ENCODE data around the gene WNT7B.

WNT7B gene

GRCh38 chr22:46022881-46023512 lies 46.0 kb upstream of the WNT7B start:
- peaks cover 4% of the 10 kb centered on the region for H3K4me1 Mint-ChIP-seq
- DNase-seq, result no peak
- no peak overlapping the region for H3K4me3 Mint-ChIP-seq
- no peak overlapping the region for H3K27ac Mint-ChIP-seq
- no peak for TF ChIP-seq CTCF (IDR thresholded peaks at IDR 0.05)
- H3K27me3 Mint-ChIP-seq (ENCODE audit: low read depth, poor library complexity), result peaks cover 81% of the 10 kb centered on the region
- peaks cover 8% of the 10 kb centered on the region for H3K9me3 Mint-ChIP-seq
- H3K36me3 Mint-ChIP-seq (ENCODE audit: low read depth), result peaks cover 3% of the 10 kb centered on the region

GRCh38 chr22:46021577-46021976 lies 44.6 kb upstream of the WNT7B start:
- H3K36me3 Mint-ChIP-seq (ENCODE audit: low read depth), result peaks cover 5% of the 10 kb centered on the region
- DNase-seq, result no peak
- peaks cover under 1% of the 10 kb centered on the region for H3K4me1 Mint-ChIP-seq
- peaks cover 76% of the 10 kb centered on the region for H3K27me3 Mint-ChIP-seq (ENCODE audit: low read depth, poor library complexity)
- H3K27ac Mint-ChIP-seq, result no peak overlapping the region
- no peak for TF ChIP-seq CTCF (IDR thresholded peaks at IDR 0.05)
- no peak overlapping the region for H3K4me3 Mint-ChIP-seq
- H3K9me3 Mint-ChIP-seq, result peaks cover 17% of the 10 kb centered on the region

- peaks cover 17% of the 10 kb centered on the region for H3K9me3 Mint-ChIP-seq
- no peak for TF ChIP-seq CTCF (IDR thresholded peaks at IDR 0.05)
- peaks cover 54% of the 10 kb centered on the region for H3K27me3 Mint-ChIP-seq (ENCODE audit: low read depth, poor library complexity)
- no peak for DNase-seq
- H3K36me3 Mint-ChIP-seq (ENCODE audit: low read depth), result peaks cover 5% of the 10 kb centered on the region
- H3K4me3 Mint-ChIP-seq, result no peak overlapping the region
- peaks cover 5% of the 10 kb centered on the region for H3K4me1 Mint-ChIP-seq
- no peak overlapping the region for H3K27ac Mint-ChIP-seq
These were observed 42.4 kb upstream of the WNT7B start for GRCh38 chr22:46019351-46019750.

- Mint-ChIP-seq H3K9me3 (peaks cover 17% of the 10 kb centered on the region), H3K4me1 (peaks cover 5% of the 10 kb centered on the region), H3K27me3 (ENCODE audit: low read depth, poor library complexity) (peaks cover 51% of the 10 kb centered on the region), H3K27ac (no peak overlapping the region), H3K4me3 (no peak overlapping the region), H3K36me3 (ENCODE audit: low read depth) (peaks cover 5% of the 10 kb centered on the region)
- no peak for DNase-seq
- no peak for TF ChIP-seq CTCF (IDR thresholded peaks at IDR 0.05)
These were observed 41.9 kb upstream of the WNT7B start for GRCh38 chr22:46018859-46019258.

GRCh38 chr22:46017166-46017565 lies 40.2 kb upstream of the WNT7B start:
- no peak overlapping the region for H3K27ac Mint-ChIP-seq
- H3K4me1 Mint-ChIP-seq, result peaks cover 9% of the 10 kb centered on the region
- TF ChIP-seq CTCF (IDR thresholded peaks at IDR 0.05), result no peak
- peaks cover 38% of the 10 kb centered on the region for H3K27me3 Mint-ChIP-seq (ENCODE audit: low read depth, poor library complexity)
- peaks cover 5% of the 10 kb centered on the region for H3K36me3 Mint-ChIP-seq (ENCODE audit: low read depth)
- H3K9me3 Mint-ChIP-seq, result peaks cover 17% of the 10 kb centered on the region
- no peak for DNase-seq
- H3K4me3 Mint-ChIP-seq, result no peak overlapping the region

Measured in nephron progenitor cell (in vitro differentiated cells).